ENCODE data around the gene SUMO3. TPM values are rescaled to one million over a fixed set of nuclear protein-coding genes. Genes with fewer than 3 reads are reported as not detected.

SUMO3 gene
- total RNA-seq, 4 donors from 2014 or later, result 30.5 to 38.3 (median 35.9) TPM

GRCh38 chr21:44803651-44804050, 14.2 kb downstream of the SUMO3 start:
- Histone ChIP-seq H3K36me3 (peaks cover 46% of the 10 kb centered on the region), H3K4me1 (peaks cover 34% of the 10 kb centered on the region), H3K27ac (no peak overlapping the region), H3K9me3 (no peaks in the 10 kb centered on the region), H3K4me3 (no peak overlapping the region), H3K27me3 (no peaks in the 10 kb centered on the region)
- TF ChIP-seq POLR2A (IDR thresholded peaks at IDR 0.05), result no peak
- TF ChIP-seq CTCF (IDR thresholded peaks at IDR 0.05), result no peak
- TF ChIP-seq POLR2AphosphoS5 (IDR thresholded peaks at IDR 0.05), result no peak
- no peak for TF ChIP-seq EP300 (IDR thresholded peaks at IDR 0.05)
- WGBS, result 84% methylated on average over 3 of the region's 3 CpGs
- no peak for DNase-seq (ENCODE audit: low spot score in 2 of 2)

- Histone ChIP-seq H3K27me3 (no peaks in the 10 kb centered on the region), H3K4me3 (peak overlapping the region; percentile 94), H3K9me3 (no peaks in the 10 kb centered on the region), H3K36me3 (peaks cover 38% of the 10 kb centered on the region), H3K4me1 (peaks cover 34% of the 10 kb centered on the region), H3K27ac (peak overlapping the region; percentile 84)
- TF ChIP-seq POLR2A (IDR thresholded peaks at IDR 0.05), result no peak
- no peak for TF ChIP-seq EP300 (IDR thresholded peaks at IDR 0.05)
- TF ChIP-seq CTCF (IDR thresholded peaks at IDR 0.05), result no peak
- TF ChIP-seq POLR2AphosphoS5 (IDR thresholded peaks at IDR 0.05), result no peak
- WGBS, result 47% methylated on average over 13 of the region's 32 CpGs
- DNase-seq (ENCODE audit: low spot score in 2 of 2), result no peak
These were observed 15.3 kb downstream of the SUMO3 start for GRCh38 chr21:44802396-44803153.

- Histone ChIP-seq H3K4me1 (peaks cover 34% of the 10 kb centered on the region), H3K36me3 (peaks cover 29% of the 10 kb centered on the region), H3K27me3 (no peaks in the 10 kb centered on the region), H3K27ac (peak within 1 kb of the TSS; percentile 84), H3K4me3 (peak within 1 kb of the TSS; percentile 94), H3K9me3 (no peaks in the 10 kb centered on the region)
- 0% methylated on average over 41 of the region's 97 CpGs for WGBS
- peak; percentile 86 for DNase-seq (ENCODE audit: low spot score in 2 of 2)
- no peak for TF ChIP-seq CTCF (IDR thresholded peaks at IDR 0.05)
- TF ChIP-seq POLR2A (IDR thresholded peaks at IDR 0.05), result peak in 1 of 2 donors; percentile 40
- peak in 2 of 3 donors; percentile 77 to 79 for TF ChIP-seq POLR2AphosphoS5 (IDR thresholded peaks at IDR 0.05)
These were observed 16.1 kb downstream of the SUMO3 start, which contains the start of gene UBE2G2 for GRCh38 chr21:44801468-44802395. Gene UBE2G2, minus strand, starts transcription at chr21:44801820. Its CDS starts 72 bp downstream, at chr21:44801748.

- peaks cover 34% of the 10 kb centered on the region for H3K4me1 ChIP-seq
- peak overlapping the region; percentile 84 for H3K27ac ChIP-seq
- peak in 1 of 2 donors; percentile 34 for TF ChIP-seq CTCF (IDR thresholded peaks at IDR 0.05)
- TF ChIP-seq EP300 (IDR thresholded peaks at IDR 0.05), result no peak
- no peak for TF ChIP-seq POLR2AphosphoS5 (IDR thresholded peaks at IDR 0.05)
- TF ChIP-seq POLR2A (IDR thresholded peaks at IDR 0.05), result no peak
- WGBS, result 3% methylated on average over 17 of the region's 17 CpGs
- no peak for DNase-seq (ENCODE audit: low spot score in 2 of 2)
- H3K27me3 ChIP-seq, result no peaks in the 10 kb centered on the region
- no peaks in the 10 kb centered on the region for H3K9me3 ChIP-seq
- H3K36me3 ChIP-seq, result peaks cover 22% of the 10 kb centered on the region
- H3K4me3 ChIP-seq, result peak overlapping the region; percentile 94
These were observed 16.8 kb downstream of the SUMO3 start for GRCh38 chr21:44800971-44801467.

All from suprapubic skin (tissue), 4 donors.